Measurements from ENCODE around the gene AHI1. TPM values are rescaled to one million over a fixed set of nuclear protein-coding genes. Genes with fewer than 3 reads are reported as not detected.

AHI1 gene
- total RNA-seq, 1 donor: 29.8 TPM

- peak; percentile 16 for DNase-seq (ENCODE audit: low read depth)
- H3K4me3 ChIP-seq (ENCODE audit: low read depth, low read length): no peak overlapping the region
- no peak for TF ChIP-seq CTCF (IDR thresholded peaks at IDR 0.05; ENCODE audit: insufficient read depth, low read depth, low read length)
Measured at GRCh38 chr6:135306740-135307420, 190.7 kb downstream of the AHI1 start.

DNA sequence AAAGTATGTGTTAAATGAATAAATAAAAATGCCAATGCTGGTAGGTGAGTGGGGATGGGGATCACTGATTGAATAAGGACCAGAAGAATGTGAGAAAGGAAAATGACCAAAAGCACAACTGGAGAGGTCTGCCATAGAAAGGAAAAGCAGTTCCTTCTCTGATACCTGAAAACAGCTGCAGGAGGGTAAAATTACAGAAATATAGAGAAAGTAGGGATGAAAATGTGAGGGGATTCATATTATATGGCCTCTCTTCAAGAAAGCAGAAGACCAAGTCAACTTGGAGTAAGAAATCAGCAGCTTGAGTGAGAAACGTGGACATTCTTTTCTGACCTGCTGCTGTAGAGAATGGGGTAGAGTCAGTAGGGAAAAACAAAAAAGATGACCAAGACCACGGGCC is 191.4 kb downstream of the AHI1 start:
- no peak overlapping the region for H3K4me3 ChIP-seq (ENCODE audit: low read depth, low read length)
- no peak for DNase-seq (ENCODE audit: low read depth)
- no peak for TF ChIP-seq CTCF (IDR thresholded peaks at IDR 0.05; ENCODE audit: insufficient read depth, low read depth, low read length)

GRCh38 chr6:135305684-135306083 is 191.9 kb downstream of the AHI1 start:
- no peak for DNase-seq (ENCODE audit: low read depth)
- H3K4me3 ChIP-seq (ENCODE audit: low read depth, low read length): no peak overlapping the region
- no peak for TF ChIP-seq CTCF (IDR thresholded peaks at IDR 0.05; ENCODE audit: insufficient read depth, low read depth, low read length)

DNA sequence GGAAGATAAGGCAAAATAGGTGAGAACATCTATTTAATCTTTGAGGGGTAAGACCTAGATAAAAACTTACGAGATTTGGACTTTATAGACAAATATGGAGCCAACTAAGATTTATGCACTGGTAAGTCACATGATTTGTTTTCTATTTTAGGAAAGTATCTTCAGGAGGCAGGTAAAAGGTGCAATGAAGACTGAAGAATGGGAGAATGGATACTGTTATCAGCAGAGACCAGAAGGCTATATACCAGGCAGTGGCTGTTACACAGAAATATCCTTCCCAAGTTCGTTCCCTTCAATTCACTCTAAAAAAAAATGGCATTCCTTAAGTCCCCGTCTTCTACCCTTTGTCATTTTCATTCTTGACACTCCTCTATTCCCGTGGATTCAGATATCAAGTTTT is 192.7 kb downstream of the AHI1 start:
- no peak overlapping the region for H3K4me3 ChIP-seq (ENCODE audit: low read depth, low read length)
- DNase-seq (ENCODE audit: low read depth): no peak
- TF ChIP-seq CTCF (IDR thresholded peaks at IDR 0.05; ENCODE audit: insufficient read depth, low read depth, low read length): no peak

- no peak for TF ChIP-seq CTCF (IDR thresholded peaks at IDR 0.05; ENCODE audit: insufficient read depth, low read depth, low read length)
- H3K4me3 ChIP-seq (ENCODE audit: low read depth, low read length): no peak overlapping the region
- no peak for DNase-seq (ENCODE audit: low read depth)
Measured at GRCh38 chr6:135301304-135301703, 196.2 kb downstream of the AHI1 start.

DNA sequence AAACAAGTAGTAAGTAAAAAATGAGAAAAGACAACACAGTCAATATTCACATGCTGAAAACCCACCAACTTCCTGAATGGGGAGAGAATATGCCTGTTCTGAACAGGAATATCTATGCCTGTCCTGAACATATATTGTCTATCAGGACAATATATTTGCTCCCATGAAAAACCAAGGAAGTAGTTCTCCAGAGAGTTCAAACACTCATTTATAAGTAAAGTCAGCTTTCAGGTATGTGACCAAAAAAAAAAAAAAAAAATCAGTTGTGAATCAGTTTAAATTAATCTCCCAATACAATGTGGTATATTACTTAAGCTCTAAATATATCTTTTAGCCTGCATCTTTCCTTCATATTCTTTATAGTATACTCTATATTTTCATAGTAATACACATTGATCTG is 197.0 kb downstream of the AHI1 start:
- H3K4me3 ChIP-seq (ENCODE audit: low read depth, low read length): no peak overlapping the region
- no peak for DNase-seq (ENCODE audit: low read depth)
- no peak for TF ChIP-seq CTCF (IDR thresholded peaks at IDR 0.05; ENCODE audit: insufficient read depth, low read depth, low read length)

DNA sequence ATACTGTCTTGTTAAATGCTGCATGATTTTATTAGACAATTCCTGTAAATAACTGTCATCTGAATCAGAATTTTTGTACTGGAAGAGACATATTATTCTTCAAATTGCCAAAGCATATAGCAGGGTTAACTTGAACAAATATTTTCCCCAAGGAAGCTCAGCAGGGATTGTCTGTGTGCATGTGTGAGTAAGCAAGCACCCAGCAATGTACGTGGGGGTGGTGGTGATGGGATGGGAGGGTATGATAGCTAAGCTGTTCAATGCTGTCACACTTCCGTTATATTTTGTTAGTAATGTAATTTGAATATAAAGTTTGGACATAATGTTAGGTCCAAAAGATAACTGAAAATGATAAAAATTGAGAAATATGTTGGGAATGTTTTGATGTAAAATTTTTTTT is 198.3 kb downstream of the AHI1 start:
- DNase-seq (ENCODE audit: low read depth): peak; percentile 17
- H3K4me3 ChIP-seq (ENCODE audit: low read depth, low read length): no peak overlapping the region
- TF ChIP-seq CTCF (IDR thresholded peaks at IDR 0.05; ENCODE audit: insufficient read depth, low read depth, low read length): no peak

Data from fibroblast of villous mesenchyme (primary cell).